Right atrium auricular region (tissue), 2 donors: ENCODE measurements around the gene GPC6. TPM values are rescaled to one million over a fixed set of nuclear protein-coding genes. Genes with fewer than 3 reads are reported as not detected.

ENCODE experiments used
- DNase-seq: peaks from one replicate; pipeline ENCODE4 v3.0.0-alpha.2; 2019; ENCODE audit warnings: low spot score
- H3K27ac ChIP-seq, 2 donors: fragments of 200-600 bp; sonication (generic); 1 replicate in 1 of 2; 2 replicates in 1 of 2; pipeline ENCODE4 v1.5.1; 2016 to 2019
- H3K27me3 ChIP-seq, 2 donors: fragments of 200-600 bp; sonication (generic); one replicate each; pipeline versions ENCODE4 v1.5.1 to v1.6.0; 2017 to 2019
- H3K36me3 ChIP-seq: fragments of 200-600 bp; sonication (generic); one replicate; pipeline ENCODE4 v1.5.1; 2016
- H3K4me1 ChIP-seq, 2 donors: fragments of 200-600 bp; sonication (generic); one replicate each; pipeline versions ENCODE4 v1.5.1 to v1.6.0; 2017 to 2019
- H3K4me3 ChIP-seq, 2 donors: fragments of 200-600 bp; sonication (generic); 1 replicate in 1 of 2; 2 replicates in 1 of 2; pipeline ENCODE4 v1.5.1; 2017 to 2019; ENCODE audit warnings: mild to moderate bottlenecking in 1 of 2, moderate library complexity in 1 of 2
- H3K9me3 ChIP-seq, 2 donors: fragments of 200-600 bp; sonication (generic); one replicate each; pipeline ENCODE4 v1.5.1; 2019
- total RNA-seq, 2 donors: library from RNA; depleted of rRNA; stranded (reverse); fragments of >200 nt; gene quantifications; one replicate each; pipeline ENCODE4 v1.1.0, GENCODE V29; 2016
- TF ChIP-seq, protein P1 (sequence below), 2 donors: fragments of 200-600 bp; sonication (generic); IDR thresholded peaks; one replicate each; pipeline ENCODE4 v1.5.1; 2019; ENCODE audit warnings: antibody characterized with exemption in 2 of 2

GPC6 gene
- total RNA-seq, 2 donors from 2014 or later: 1.3 to 3.8 TPM

DNA sequence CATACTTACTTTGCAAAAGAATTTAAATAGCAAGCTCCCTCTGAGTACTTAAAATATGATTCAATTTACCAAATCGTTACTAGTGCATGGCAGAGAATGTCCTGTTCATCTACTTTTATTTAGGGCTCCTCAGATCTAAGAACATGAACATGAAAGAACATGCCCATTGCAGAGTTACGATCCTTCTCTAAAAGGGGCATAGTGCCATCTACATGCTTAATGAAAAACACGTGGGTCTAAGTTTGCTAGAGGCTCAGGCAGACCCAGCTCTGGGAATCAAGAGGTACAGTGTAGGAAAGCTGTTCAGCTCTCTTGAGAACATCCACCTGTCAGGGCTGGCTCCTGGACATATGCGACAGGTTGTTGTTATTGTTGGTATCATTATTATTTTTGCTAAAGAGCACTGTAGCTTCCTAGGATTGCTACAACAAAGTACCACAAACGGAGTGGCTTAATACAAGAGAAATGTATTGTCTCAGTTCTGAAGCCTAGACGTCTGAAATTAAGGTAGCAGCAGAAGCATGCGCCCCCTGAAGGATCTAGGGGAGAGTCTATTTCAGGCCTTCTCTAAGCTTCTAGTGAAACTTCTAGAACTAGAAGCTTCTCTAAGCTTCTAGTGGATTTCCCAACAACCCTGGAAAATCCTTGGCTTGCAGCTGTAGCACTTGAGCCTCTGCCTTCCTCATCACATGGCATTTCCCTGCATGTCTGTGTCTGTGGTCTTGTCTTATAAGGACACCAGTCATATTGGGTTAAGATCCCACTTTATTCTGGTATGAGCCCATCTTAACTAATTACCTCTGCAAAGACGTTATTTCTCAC, 1119.0 kb downstream of the GPC6 start:
- no peak overlapping the region for H3K4me3 ChIP-seq
- TF ChIP-seq, protein P1, sequence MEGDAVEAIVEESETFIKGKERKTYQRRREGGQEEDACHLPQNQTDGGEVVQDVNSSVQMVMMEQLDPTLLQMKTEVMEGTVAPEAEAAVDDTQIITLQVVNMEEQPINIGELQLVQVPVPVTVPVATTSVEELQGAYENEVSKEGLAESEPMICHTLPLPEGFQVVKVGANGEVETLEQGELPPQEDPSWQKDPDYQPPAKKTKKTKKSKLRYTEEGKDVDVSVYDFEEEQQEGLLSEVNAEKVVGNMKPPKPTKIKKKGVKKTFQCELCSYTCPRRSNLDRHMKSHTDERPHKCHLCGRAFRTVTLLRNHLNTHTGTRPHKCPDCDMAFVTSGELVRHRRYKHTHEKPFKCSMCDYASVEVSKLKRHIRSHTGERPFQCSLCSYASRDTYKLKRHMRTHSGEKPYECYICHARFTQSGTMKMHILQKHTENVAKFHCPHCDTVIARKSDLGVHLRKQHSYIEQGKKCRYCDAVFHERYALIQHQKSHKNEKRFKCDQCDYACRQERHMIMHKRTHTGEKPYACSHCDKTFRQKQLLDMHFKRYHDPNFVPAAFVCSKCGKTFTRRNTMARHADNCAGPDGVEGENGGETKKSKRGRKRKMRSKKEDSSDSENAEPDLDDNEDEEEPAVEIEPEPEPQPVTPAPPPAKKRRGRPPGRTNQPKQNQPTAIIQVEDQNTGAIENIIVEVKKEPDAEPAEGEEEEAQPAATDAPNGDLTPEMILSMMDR (IDR thresholded peaks at IDR 0.05): no peak
- H3K27ac ChIP-seq: no peak overlapping the region
- DNase-seq: no peak
- no peaks in the 10 kb centered on the region for H3K27me3 ChIP-seq
- H3K36me3 ChIP-seq: no peaks in the 10 kb centered on the region
- no peaks in the 10 kb centered on the region for H3K9me3 ChIP-seq
- peaks cover 0 to 9% of the 10 kb centered on the region in 2 donors for H3K4me1 ChIP-seq

DNA sequence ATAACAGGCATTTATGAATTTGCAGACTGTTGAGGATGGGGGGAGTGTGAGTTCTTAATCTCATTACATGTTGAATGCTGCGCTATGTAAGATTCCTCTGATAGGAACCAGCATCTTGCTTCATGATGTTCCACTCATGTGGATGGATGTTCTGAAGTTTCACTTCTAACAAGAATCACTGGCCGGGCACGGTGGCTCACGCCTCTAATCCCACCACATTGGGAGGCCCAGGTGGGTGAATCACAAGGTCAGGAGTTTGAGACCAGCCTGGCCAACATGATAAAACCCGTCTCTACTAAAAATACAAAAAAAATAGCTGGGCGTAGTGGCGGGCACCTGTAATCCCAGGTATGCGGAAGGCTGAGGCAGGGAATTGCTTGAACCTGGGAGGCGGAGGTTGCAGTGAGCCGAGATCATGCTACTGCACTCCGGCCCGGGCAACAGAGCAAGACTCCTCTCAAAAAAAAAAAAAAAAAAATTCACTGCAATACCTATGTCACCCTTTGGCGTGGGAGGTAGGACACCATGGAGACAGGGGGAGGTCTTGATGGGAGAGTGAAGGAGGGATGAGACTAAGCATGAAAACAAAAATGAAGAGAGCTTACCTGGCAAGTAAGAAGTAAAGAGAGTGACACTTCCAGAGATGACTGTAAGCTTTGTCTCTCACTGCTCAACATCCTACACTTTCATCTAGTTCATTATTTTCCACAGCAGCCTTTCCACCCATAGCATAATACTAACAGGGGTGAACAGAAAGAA, 1119.8 kb downstream of the GPC6 start:
- DNase-seq: no peak
- TF ChIP-seq, protein P1 (IDR thresholded peaks at IDR 0.05): no peak
- H3K4me3 ChIP-seq: no peak overlapping the region
- no peaks in the 10 kb centered on the region for H3K36me3 ChIP-seq
- no peaks in the 10 kb centered on the region for H3K27me3 ChIP-seq
- H3K27ac ChIP-seq: no peak overlapping the region
- peaks cover 0 to 9% of the 10 kb centered on the region in 2 donors for H3K4me1 ChIP-seq
- H3K9me3 ChIP-seq: no peaks in the 10 kb centered on the region

DNA sequence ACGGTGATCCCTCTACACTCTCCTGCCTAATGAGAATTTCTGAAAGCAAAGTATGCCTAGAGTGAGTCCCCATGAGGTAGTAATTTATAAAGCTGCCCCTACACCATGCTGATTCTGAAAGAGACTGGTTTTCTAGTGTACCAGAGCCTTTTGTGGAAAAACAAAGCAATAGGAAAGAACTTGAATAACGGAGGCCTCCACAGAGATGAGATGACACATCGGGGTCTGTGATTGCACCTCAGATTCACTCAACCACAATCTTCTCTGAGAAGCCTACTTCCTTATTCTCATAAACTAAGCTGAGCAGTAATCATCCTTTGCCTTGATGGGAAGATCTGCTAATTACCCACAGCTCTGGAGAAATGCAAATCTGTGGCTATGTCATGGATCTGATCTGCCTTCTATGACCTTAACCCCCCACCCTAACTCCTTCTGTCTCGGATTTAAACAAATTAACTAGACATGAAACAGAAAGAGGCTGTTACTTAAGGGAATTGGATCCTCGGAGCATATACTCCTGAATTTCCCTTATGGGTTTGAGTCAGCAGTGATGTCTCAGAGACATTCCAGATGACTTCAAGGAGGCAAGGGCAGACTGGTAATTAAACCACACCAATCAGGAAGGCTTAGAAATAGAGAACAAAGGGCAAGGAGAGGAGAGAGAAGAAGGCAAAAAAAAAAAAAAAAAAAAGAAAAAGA, 1124.8 kb downstream of the GPC6 start:
- no peaks in the 10 kb centered on the region for H3K27me3 ChIP-seq
- H3K9me3 ChIP-seq: no peaks in the 10 kb centered on the region
- H3K36me3 ChIP-seq: no peaks in the 10 kb centered on the region
- H3K27ac ChIP-seq: no peak overlapping the region
- no peak overlapping the region for H3K4me3 ChIP-seq
- H3K4me1 ChIP-seq: no peaks in the 10 kb centered on the region
- TF ChIP-seq, protein P1 (IDR thresholded peaks at IDR 0.05): no peak
- DNase-seq: no peak

DNA sequence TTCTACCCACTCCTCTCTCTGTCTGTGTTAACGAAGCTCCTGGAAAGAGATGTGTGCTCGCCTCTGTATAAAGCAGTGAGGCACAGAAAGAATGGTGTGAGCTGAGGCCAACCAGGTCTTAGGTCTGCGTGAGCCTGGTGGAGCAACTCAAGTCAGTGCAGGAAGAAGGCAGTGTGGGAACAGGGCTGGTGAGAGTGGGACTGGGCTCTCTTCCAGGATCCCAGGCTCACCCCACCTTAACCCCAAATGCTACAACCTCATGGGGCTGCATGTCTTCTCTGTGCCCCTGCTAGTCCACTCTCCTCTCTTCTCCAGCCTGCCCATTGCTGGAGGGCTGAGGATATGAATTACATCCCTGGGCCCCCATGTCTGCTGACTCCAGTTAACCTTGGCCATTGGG, 1125.5 kb downstream of the GPC6 start:
- Histone ChIP-seq H3K4me3 (no peak overlapping the region), H3K4me1 (no peaks in the 10 kb centered on the region), H3K36me3 (no peaks in the 10 kb centered on the region), H3K27me3 (no peaks in the 10 kb centered on the region), H3K27ac (no peak overlapping the region), H3K9me3 (no peaks in the 10 kb centered on the region)
- TF ChIP-seq, protein P1 (IDR thresholded peaks at IDR 0.05): no peak
- DNase-seq: no peak

DNA sequence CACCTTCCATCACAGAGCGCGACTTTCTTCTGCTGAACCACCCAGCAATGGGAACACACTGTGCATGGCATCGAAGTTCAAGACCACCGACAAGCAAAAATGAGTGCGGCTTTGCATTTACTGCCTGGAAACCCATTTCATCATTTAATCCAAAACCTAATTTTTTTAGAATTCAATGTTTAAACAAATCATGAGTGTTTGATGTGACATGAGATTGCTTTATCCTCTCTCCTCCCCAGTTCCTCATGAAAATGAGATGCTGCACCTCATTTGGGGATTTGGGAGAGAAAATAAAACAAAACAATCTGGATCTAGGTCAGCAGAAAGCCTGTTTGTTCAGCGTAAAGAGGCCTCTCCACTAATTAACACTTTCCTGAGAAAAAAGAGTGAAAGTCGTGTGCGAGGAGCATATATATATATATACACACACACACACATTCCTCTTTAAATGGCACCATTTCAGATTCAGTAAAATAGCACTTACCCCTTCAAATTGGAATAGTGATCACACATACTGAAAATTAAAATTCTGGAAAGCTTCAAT, 1126.6 kb downstream of the GPC6 start:
- TF ChIP-seq, protein P1 (IDR thresholded peaks at IDR 0.05): no peak
- Histone ChIP-seq H3K9me3 (no peaks in the 10 kb centered on the region), H3K36me3 (no peaks in the 10 kb centered on the region), H3K27me3 (no peaks in the 10 kb centered on the region), H3K4me3 (no peak overlapping the region), H3K27ac (no peak overlapping the region), H3K4me1 (no peaks in the 10 kb centered on the region)
- no peak for DNase-seq
